Dermis microvascular lymphatic vessel endothelial cell (primary cell): ENCODE results near the gene FDXACB1. TPM values are rescaled to one million over a fixed set of nuclear protein-coding genes. Genes with fewer than 3 reads are reported as not detected.

ENCODE experiments used
- DNase-seq, 2 donors: peaks; one replicate each; pipeline versions ENCODE4 v3.0.0 to v3.0.0-alpha.2; 2010; ENCODE audit warnings: low read depth in 2 of 2
- total RNA-seq: library from RNA; depleted of rRNA; stranded (reverse); fragments of >200 nt; gene quantifications from 2 replicates; pipeline ENCODE4 v1.2.1, GENCODE V29; 2014

The FDXACB1 gene, protein sequence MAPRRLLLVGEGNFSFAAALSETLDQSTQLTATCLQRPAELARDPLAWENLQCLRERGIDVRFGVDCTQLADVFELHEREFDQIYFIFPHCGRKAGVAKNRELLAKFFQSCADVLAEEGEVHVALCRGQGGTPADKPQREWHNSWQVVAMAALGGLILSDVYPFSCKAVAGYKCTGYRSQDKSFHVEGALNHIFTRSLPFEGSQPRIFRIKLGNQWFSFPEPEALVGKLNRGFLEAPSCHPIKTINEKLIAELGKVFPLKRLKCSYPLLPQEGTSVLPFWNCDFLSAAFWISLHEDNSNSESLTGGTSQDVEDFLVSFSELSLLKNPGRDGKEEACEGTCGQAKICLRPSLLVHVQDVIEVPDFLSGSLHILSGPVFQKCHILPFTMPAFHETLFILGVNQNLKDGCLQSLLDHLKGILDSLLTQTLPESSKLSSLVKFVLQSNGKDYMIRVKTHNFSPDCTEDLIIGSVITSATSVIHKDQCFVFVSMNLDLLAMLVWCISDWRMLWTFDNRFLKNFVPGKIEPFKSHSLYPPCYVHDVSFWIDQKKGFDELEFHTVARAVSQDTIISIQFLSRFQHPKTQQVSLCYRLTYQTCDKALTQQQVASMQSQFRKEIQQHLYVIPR
- total RNA-seq = 1.3 and 1.4 TPM in 2 replicates

DNA sequence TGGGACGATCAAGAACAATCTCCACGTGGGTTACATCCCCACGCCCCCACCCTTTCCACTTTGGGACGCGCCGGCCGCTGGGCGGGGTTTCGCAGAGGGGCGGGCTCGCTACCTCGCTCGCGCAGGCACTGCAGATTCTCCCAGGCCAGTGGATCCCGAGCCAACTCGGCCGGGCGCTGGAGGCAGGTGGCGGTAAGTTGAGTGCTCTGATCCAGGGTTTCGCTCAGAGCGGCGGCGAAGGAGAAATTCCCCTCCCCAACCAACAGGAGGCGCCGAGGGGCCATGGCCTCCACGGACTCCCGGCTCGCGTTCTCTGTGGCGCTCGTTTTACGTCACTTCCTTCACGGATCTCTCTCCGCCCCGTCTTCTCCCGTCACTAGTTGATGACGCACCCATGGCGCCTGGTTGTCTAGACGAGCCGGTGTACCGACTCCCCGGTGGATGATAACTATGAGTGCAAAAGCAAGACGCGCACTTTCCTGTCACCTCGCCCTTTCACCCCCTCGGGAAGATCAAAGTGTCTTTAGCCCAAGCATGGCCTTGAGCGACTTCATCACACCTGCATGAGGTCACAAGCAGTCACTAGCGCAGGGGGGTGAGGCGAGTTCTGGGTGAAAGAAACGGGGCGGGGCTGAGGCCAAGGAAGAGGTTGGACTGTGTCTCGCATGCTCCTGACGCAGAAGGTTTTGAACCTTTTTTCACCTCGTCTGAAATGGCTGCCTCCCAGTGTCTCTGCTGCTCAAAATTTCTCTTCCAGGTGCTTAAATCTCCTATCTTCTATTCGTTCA, at the start of gene FDXACB1, which contains the start of gene CFAP68:
Gene FDXACB1 (minus strand): TSS at position 317 of the 788 bp plus-strand sequence. CDS start 33 bp downstream, at position 284.
Gene CFAP68 (plus strand): TSS at position 693 of the 788 bp plus-strand sequence. CDS start 20 bp downstream, at position 713.
- peak; percentile 96 to 98 for DNase-seq

DNA sequence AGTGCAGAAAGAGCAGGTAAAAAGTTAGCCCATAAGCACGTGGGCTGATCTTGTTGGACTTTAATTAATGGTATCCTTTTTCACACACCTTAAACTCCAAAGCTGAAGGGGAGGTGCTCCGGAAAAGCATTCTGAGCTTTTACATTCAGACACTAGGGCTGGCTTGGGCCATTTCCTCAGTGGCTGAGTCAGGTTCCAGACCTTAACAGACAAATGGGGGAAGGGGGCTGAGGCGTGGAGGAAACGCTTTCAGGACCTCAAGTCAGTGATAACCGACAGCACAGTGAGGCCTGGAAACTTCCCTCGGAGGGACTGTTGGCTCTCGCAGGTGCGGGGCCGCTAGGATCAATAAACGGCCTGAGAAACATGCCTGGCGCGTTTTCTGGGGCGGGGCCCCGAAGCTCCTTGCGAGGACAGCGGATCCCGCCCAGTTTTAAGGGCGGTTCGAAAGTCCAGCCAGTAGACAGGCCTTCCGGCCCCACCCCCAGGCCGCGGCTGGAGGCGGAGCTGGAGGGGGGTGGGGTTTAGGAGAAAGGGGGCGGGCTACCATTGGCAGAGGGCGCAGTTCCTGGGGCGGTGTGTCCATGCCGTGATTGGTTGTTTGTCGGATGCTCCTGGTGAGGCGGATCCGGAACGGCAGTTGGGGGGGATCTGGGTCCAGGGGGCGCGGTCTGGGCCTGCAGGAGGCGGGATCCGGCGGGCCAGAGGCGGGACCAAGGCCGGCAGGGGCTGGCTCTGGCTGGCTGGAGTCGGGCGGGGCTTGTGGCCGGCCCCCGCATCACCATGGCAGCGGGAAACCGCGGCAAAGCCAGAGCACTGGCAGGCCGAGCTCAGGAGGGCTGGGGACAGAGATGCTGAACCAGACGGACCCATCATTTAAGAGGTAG, 47.8 kb upstream of the FDXACB1 start:
- peak; percentile 86 to 98 for DNase-seq

DNA sequence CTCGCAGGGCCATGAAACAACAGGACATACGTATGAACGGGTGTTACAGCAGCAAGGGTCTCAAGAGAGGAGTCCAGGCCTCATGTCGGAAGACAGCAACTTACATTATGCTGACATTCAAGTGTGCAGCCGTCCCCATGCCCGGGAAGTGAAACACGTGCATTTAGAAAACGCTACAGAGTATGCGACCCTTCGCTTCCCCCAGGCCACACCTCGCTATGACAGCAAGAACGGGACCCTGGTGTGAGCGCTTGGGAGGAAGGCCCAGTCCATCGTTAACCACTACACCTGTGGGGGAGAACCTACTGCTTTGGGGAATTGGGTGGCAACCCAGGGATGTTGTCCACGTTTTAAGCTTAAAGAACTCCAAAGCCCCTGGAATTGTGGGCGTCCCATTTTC, 47.0 kb upstream of the FDXACB1 start:
- no peak for DNase-seq

DNA sequence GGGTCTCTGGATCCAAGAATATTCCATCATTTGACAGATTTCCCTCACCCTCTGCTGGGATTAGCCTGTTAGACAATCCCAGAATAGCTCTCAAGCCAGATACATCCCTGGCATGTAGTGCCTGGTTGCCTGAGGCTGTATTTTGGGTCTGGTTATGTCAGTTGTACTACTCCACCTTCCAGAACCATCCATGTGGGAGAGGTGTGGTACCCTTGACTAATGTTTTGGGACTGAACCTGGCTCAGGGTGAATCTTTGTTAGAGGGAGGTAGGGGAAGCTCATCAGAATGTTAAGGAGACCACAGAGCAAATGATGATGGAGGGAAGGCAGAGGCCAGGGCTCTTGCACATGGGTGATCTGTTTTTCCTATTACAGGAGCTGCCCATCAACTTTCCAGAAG, 45.0 kb upstream of the FDXACB1 start:
- no peak for DNase-seq

DNA sequence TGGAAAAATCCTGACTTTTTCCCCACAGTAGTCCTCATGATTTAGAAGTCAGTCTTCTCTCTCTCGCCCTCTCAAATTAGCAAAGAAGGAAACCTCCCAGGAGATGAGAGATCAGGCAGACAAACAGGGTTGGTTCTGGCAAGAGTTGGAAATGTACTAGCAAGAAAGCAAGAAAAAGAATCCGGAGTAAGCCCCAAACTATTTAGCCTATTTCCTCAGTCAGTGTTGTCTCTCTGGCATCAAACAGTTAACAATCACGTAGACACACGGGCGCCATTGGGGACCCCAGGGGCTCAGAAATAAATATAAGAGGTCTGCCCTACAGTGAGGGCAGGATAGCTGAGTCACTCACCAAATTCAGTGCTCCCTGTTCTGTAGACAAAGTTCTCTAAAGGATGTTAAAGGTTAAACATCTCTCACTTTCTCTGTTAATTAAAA, 44.4 kb upstream of the FDXACB1 start:
- DNase-seq = peak in 1 of 2 donors; percentile 40

DNA sequence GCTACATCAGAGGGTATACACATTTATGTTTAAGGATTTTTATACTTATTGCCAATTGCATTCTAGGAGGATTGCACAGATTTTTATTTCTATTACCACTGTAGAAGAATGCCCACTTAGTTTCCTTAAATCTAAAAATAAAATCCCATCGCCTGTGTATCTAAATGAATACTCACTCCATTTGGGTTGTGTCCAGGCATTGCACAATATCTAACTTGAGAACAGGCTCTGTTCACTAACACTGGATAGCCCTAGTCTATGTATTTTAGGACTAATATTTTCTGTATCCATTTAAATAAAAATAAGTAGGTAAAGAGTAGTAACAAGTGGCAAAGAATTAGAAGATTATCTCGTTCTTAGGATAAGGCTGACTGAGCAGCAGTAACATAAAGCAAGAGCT, 43.8 kb upstream of the FDXACB1 start:
- DNase-seq = peak in 1 of 2 donors; percentile 41

DNA sequence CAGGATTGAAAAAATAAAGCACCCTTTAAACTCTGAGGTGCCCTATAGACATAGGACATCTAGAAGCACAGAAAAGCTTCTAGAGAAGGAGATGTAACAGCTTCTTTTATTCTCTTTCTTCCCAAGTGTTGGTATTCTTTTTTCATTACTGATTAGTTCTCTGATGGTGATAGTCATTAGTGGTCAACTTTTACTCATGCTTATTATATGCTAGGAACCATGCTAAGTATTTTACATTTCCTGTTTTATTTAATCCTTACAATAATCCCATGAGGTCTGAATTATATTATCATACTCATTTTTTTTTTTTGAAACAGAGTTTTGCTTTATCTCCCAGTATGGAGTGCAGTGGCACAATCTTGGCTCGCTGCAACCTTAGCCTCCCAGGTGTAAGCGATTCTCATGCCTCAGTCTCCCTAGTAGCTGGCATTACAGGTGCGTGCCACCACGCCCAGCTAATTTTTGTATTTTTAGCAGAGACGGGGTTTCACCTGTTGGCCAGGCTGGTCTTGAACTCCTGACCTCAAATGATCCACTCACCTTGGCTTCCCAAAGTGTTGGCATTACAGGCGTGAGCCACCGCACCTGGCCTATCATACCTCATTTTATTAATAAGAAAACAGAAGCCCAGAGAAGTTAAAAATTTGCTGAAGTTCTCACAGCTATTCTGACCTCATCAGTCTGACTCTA, 42.7 kb upstream of the FDXACB1 start:
- no peak for DNase-seq

DNA sequence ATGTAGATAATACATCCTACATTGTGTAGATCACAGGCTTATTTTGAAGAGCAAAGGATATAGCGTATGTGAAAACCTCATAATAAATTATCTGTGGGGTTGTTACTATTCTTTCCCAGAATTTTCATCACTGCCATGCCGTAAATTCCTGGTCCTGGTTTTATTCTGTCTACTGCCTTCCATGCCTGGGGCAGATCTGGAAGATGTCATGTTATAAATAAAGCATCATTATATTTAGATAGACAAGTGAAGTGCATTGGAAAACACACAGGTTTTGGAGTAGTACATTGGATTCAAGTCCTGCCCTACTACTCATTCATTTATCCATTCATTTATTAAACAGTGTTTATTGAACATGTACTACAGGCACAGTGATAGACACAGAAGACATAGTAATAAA, 41.9 kb upstream of the FDXACB1 start:
- DNase-seq = no peak

DNA sequence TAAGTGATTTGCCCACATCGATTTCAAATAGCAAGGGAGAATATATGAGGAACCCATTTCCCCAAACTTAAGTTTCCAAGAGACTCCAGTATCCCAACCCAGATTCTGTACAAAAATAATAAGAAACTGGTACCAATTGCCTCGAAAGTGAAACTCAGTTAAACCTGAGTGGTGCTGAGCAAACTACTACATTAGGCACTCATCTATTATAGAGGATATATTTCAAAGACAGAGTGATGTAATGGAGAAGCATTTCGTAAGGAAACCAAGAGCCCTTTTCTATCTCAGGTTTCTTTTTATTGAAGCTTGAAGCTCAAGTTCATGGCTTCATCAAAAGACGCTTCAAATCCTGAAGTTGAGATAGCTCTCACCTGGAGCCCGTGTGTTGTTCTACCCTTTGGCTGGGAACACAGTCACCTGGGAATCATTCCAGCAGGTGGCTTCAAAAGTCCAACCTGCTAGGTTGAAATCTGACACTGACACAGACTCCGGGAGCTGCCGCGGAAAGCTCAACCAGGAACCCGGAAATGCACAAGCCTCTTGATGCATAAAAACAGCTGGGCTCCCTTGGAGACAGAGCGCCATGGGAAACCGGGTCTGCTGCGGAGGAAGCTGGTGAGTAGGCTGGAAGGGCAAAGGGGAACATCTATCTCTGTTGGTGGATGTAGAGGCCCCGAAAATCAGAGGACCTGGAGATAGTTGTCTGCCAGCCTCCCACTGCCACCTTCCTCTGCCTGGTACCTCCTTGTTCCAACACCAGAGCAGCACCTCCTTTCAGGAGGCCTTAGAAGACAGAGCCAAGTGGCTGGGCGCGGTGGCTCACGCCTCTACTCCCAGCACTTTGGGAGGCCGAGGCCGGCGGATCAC, 39.7 kb upstream of the FDXACB1 start, which contains the start of gene C11orf52:
Gene C11orf52 (plus strand): TSS at position 524 of the 867 bp plus-strand sequence. CDS start 60 bp downstream, at position 584.
- DNase-seq = peak in 1 of 2 donors; percentile 81

DNA sequence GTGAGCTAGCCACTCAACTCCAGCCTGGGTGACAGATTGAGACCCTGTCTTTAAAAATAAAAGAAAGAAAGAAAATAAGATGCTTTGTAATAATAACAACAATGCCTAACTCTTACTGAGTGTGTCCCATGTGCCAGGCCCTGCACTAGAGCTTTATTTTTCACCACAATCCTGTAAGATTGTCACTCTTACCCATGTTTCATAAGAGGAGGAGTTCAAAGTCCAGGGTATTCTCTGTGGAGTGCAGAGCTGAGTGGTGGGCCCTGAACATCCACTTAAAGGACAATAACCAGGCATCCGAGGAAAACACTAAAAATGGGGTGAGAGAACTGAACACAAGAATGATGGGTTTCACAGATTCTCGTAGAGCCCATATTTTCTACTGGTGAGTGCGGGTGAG, 38.8 kb upstream of the FDXACB1 start:
- DNase-seq = no peak

DNA sequence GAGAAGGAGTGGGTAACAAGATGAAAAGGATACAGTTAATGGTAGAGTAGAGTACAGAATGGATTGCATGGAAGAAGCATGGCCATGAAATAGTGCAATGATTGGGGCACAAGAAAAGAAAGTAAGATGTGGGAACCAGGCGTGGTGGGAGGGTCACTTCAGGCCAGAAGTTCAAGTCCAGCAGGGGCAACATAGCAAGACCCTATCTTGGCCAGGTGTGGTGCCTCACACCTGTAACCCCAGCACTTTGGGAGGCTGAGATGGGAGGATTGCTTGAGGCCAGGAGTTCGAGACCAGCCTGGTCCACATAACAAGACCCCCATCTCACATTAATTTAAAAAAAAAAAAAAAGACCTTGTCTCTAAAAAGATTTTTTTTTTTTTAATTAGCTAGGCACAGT, 38.3 kb upstream of the FDXACB1 start:
- DNase-seq = no peak

DNA sequence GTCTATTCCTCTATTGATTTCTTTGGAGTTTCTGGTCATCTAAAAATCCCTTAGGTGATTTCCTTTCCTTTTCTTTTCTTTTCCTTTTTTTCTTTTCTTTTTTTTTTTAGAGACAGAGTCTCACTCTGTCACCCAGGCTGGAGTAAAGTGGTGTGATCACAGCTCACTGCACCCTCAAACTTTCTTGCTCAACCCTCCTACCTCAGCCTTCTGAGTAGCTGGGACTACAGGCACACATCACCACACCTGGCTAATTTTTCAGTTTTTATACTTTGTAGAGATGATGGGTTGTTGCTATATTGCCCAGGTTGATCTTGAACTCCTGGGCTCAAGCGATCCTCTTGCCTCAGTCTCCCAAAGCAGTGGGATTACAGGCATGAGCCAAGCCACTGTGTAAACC, 37.8 kb upstream of the FDXACB1 start:
- no peak for DNase-seq

DNA sequence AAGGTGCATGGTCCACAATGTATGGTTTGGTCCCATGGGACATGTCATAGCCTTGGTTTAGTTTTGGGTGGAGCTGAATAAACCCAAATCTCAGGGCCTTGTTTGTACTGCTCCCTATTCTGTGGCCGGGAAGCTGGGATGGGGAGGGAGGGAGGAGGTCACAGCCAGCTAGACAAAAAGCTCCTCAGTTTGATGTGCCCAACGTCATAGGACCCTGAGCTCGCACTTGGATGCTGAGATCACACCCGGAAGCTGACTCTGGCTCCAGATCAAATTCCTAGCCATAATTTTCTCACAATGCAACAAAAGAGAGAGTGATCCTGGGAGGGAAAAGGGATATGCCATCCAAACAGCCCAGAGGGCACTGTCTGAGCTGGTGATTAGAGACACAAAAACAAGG, 35.0 kb upstream of the FDXACB1 start:
- DNase-seq = peak in 1 of 2 donors; percentile 50

DNA sequence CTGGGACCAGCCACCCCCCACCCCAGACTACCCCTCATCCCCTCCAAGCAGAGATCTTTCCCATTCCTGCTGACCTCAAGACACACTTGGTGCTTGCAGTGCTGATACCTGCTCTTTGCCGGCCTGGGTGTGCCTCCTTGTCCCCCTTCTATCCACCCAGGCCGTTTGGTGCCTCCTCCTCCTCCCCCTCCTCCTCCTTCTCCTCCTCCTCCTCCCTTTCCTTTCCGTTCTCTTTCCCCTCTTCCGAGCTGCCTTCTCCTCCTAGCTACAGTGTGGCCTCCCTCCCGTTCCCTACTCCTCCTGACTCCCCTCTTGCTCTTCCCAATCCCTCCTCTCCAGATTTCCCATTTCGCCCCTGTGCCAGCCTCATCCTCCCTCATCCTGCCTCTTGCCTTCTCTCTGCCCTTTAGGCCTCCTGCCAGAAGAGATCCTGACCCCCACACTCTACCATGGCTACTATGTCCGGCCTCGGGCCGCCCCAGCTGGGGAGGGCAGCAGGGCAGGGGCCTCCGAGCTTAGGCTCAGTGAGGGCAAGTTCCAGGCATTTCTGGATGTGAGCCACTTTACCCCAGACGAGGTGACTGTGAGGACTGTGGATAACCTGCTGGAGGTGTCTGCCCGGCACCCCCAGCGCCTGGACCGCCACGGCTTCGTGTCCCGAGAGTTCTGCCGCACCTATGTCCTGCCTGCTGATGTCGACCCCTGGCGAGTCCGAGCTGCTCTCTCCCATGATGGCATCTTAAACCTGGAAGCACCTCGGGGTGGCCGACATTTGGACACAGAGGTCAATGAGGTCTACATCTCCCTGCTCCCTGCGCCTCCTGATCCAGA, 34.3 kb upstream of the FDXACB1 start:
- DNase-seq = no peak

DNA sequence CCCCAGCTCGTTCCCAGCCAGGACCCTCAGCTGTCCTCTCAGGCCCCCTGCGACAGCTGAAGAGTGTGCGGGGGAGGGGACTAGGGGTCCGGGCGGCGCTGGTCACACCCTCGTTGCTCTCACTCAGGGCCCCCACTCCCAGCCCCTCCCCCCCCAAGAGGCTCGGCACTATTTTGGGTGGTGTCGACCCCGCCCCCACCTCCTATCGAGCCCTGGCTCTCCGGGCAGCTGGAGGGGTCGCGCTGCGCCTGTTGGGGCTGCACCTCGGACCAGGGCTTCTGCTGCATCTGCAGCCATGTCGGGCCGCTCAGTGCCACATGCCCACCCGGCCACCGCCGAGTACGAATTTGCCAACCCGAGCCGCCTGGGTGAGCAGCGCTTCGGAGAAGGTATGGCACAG, 33.6 kb upstream of the FDXACB1 start, which contains the start of gene HSPB2:
Gene HSPB2 (plus strand): TSS at position 200 of the 400 bp plus-strand sequence. CDS start 96 bp downstream, at position 296.
- DNase-seq = no peak

DNA sequence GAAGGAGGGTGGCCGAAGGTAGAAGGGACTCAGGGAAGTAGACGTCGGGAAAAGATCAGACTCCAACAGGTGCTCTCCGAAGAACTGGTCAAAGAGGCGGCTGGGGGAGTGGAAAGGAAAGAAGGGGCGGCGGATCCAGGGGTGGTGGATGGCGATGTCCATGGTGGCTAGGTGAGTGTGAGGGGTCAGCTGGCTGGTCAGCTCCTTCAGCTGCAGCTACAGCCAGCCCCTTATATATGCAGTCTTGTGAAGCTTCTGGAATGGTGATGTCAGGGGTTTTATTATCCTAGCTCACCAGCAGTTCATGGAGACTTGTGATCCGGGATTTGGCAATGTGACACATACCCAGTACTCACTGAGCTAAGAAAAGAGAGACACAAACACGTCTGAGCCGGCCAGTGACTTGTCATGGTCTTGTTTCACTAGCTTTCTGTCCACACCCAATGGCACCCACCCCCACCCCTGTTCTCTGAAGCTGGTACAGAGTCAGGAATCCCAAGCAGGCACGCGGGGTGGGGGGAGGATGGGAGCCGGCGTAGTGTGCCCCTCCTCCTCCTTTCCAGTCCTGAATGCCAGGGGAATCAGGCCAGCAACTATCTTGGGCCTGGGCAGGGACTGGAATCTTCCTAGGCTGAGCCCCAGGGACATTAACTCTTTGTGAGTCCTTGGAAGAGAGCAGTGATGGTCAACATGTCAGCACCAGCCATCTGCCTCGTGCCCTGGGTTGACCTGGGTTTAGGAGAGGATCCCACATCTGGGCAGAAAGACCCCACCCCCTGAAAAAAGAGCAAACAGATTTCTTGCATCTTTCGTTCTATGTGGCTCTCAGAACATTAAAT, 32.8 kb upstream of the FDXACB1 start, which contains the start of gene CRYAB:
Gene CRYAB (minus strand): TSS at position 208 of the 839 bp plus-strand sequence. CDS start 46 bp downstream, at position 162.
- peak in 1 of 2 donors; percentile 29 for DNase-seq
